Hepatocyte (in vitro differentiated cells): ENCODE measurements around the gene SERINC1. TPM values are rescaled to one million over a fixed set of nuclear protein-coding genes. Genes with fewer than 3 reads are reported as not detected.

Experiments
- DNase-seq: peaks from one replicate; pipeline ENCODE4 v3.0.0-alpha.2; 2016; ENCODE audit warnings: low spot score
- H2AFZ ChIP-seq: fragments of 200-600 bp; sonication (generic); 2 replicates; pipeline ENCODE4 v1.6.0; 2016; ENCODE audit warnings: antibody characterized with exemption, mild to moderate bottlenecking
- H3K27ac ChIP-seq: fragments of 200-600 bp; sonication (generic); 2 replicates; pipeline ENCODE4 v1.5.1; 2016; ENCODE audit warnings: mild to moderate bottlenecking
- H3K27me3 ChIP-seq: fragments of 200-600 bp; sonication (generic); 2 replicates; pipeline ENCODE4 v1.6.1; 2016
- H3K36me3 ChIP-seq: fragments of 200-600 bp; sonication (generic); replicated peaks from 2 replicates; pipeline ENCODE4 v1.5.1; 2016; ENCODE audit warnings: low read depth; ENCODE audit not compliant: insufficient read depth
- H3K4me1 ChIP-seq: fragments of 200-600 bp; sonication (generic); 2 replicates; pipeline ENCODE4 v1.5.1; 2016; ENCODE audit warnings: mild to moderate bottlenecking, moderate library complexity; ENCODE audit not compliant: insufficient read depth
- H3K4me2 ChIP-seq: fragments of 200-600 bp; sonication (generic); 2 replicates; pipeline ENCODE4 v1.6.0; 2016
- H3K4me3 ChIP-seq: fragments of 200-600 bp; sonication (generic); 2 replicates; pipeline ENCODE4 v1.5.1; 2016; ENCODE audit warnings: mild to moderate bottlenecking
- H3K79me2 ChIP-seq: fragments of 200-600 bp; sonication (generic); 2 replicates; pipeline ENCODE4 v1.6.0; 2017; ENCODE audit warnings: mild to moderate bottlenecking
- H3K9me2 ChIP-seq: fragments of 200-600 bp; sonication (generic); replicated peaks from 2 replicates; pipeline ENCODE4 v1.6.0; 2017; ENCODE audit warnings: mild to moderate bottlenecking; ENCODE audit not compliant: insufficient read depth
- H3K9me3 ChIP-seq: fragments of 200-600 bp; sonication (generic); 2 replicates; pipeline ENCODE4 v1.5.1; 2016; ENCODE audit warnings: low read depth, mild to moderate bottlenecking
- H4K20me1 ChIP-seq: fragments of 200-600 bp; sonication (generic); 2 replicates; pipeline ENCODE4 v1.6.0; 2016; ENCODE audit warnings: mild to moderate bottlenecking; ENCODE audit not compliant: insufficient read depth, poor library complexity, severe bottlenecking
- EZH2 ChIP-seq: fragments of 200-600 bp; sonication (generic); IDR thresholded peaks from 2 replicates; pipeline ENCODE4 v1.6.1; 2016; ENCODE audit warnings: antibody characterized with exemption, mild to moderate bottlenecking, borderline replicate concordance
- EZH2phosphoT487 ChIP-seq: fragments of 200-600 bp; sonication (generic); IDR thresholded peaks from one replicate; pipeline ENCODE4 v1.6.1; 2018; ENCODE audit warnings: antibody characterized with exemption, mild to moderate bottlenecking, low read depth, moderate library complexity; ENCODE audit not compliant: unreplicated experiment, severe bottlenecking
- whole genome bisulfite sequencing: methylation state at CpG from one replicate; pipeline ENCODE4 v1.1.6; 2016; ENCODE audit warnings: low lambda C conversion rate; ENCODE audit errors: missing lambda C conversion rate; 5-methylcytosine and 5-hydroxymethylcytosine counted together
- polyA plus RNA-seq: library from polyadenylated mRNA; unstranded; fragments of >200 nt; fragmentation: Nextera tagmentation; extraction: Ambion mirVana; gene quantifications from 2 replicates; pipeline ENCODE4 v1.2.1, GENCODE V29; 2016
- total RNA-seq: library from RNA; depleted of rRNA; stranded (reverse); fragments of >200 nt; gene quantifications from 2 replicates; pipeline ENCODE4 v1.2.3, GENCODE V29; 2014
- TF ChIP-seq, protein P1 (sequence below): fragments of 200-600 bp; sonication (generic); IDR thresholded peaks from 2 replicates; pipeline ENCODE4 v1.5.1; 2016; ENCODE audit warnings: antibody characterized with exemption, mild to moderate bottlenecking; ENCODE audit not compliant: poor library complexity

Gene SERINC1
- total and polyA plus RNA-seq, 2 experiments from 2014 or later, result 165 to 240 TPM

DNA sequence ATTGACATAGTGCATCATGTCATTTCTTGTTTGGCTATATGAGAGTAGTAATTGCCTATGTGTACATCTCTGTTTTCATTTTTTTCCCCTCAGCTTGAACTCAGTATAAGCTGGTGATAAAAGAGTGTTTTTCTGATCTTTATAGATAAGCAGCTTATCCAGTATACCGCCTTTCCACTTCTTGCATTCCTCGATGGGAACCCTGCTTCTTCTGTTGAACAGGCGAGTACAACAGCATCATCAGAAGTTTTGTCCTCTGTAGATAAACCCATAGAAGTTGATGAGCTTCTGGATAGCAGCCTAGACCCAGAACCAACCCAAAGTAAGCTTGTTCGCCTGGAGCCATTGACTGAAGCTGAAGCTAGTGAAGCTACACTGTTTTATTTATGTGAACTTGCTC is 39.8 kb downstream of the SERINC1 start:
- no peaks in the 10 kb centered on the region for H3K36me3 ChIP-seq
- TF ChIP-seq EZH2phosphoT487 (no peak), EZH2 (no peak)
- TF ChIP-seq, protein P1, sequence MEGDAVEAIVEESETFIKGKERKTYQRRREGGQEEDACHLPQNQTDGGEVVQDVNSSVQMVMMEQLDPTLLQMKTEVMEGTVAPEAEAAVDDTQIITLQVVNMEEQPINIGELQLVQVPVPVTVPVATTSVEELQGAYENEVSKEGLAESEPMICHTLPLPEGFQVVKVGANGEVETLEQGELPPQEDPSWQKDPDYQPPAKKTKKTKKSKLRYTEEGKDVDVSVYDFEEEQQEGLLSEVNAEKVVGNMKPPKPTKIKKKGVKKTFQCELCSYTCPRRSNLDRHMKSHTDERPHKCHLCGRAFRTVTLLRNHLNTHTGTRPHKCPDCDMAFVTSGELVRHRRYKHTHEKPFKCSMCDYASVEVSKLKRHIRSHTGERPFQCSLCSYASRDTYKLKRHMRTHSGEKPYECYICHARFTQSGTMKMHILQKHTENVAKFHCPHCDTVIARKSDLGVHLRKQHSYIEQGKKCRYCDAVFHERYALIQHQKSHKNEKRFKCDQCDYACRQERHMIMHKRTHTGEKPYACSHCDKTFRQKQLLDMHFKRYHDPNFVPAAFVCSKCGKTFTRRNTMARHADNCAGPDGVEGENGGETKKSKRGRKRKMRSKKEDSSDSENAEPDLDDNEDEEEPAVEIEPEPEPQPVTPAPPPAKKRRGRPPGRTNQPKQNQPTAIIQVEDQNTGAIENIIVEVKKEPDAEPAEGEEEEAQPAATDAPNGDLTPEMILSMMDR, result no peak

DNA sequence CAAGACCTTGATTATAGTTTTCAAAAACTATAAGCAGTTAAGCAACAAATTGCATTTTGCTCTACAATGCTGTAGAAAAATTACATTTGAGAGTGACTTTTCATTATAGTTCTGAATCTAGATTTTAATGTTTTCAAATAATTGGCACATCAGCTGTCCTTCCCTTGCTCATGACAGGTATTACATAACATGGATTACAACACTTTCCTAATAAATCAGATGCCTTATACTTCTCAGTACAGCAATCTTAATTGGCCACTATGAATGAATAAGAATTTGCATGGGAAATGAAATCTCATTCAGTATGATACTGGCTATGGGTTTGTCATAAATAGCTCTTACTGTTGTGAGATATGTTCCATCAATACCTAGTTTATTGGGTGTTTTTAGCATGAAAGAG is 42.3 kb downstream of the SERINC1 start:
- Histone ChIP-seq H2AFZ (no peak overlapping the region), H4K20me1 (no peaks in the 10 kb centered on the region), H3K4me3 (no peak overlapping the region), H3K27ac (no peak overlapping the region), H3K9me3 (no peaks in the 10 kb centered on the region), H3K4me2 (no peak overlapping the region), H3K4me1 (no peaks in the 10 kb centered on the region), H3K79me2 (peaks cover 5% of the 10 kb centered on the region), H3K9me2 (no peaks in the 10 kb centered on the region), H3K27me3 (no peaks in the 10 kb centered on the region), H3K36me3 (no peaks in the 10 kb centered on the region)
- TF ChIP-seq EZH2, result no peak
- no peak for TF ChIP-seq EZH2phosphoT487
- TF ChIP-seq, protein P1, result no peak
- DNase-seq, result no peak

More for the DNA sequence above, 39.8 kb downstream of the SERINC1 start:
- Histone ChIP-seq H3K9me2 (no peaks in the 10 kb centered on the region), H3K4me3 (no peak overlapping the region), H2AFZ (no peak overlapping the region), H3K27me3 (no peaks in the 10 kb centered on the region), H3K79me2 (peaks cover 5% of the 10 kb centered on the region), H3K27ac (no peak overlapping the region), H4K20me1 (no peaks in the 10 kb centered on the region), H3K9me3 (no peaks in the 10 kb centered on the region), H3K4me2 (no peak overlapping the region), H3K4me1 (no peaks in the 10 kb centered on the region)
- WGBS, result 84% methylated on average over 4 of the region's 4 CpGs
- no peak for DNase-seq

DNA sequence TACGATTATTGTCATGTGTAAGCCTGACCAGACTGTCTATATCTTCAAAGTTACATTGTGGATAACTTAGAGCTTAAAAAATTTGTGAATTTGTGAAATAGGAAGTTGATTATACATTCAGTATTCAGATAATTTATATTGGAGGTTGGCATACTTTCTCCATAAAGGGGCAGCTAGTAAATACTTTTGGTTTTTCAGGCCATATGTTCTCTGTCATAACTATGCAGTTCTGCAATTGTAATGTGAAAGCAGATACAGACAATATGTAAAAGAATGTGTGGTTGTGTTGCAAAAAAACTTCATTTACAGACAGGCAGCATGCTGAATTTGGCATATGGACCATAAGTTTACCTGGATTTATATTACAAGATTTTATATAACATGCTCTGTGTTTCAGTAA is 42.8 kb downstream of the SERINC1 start:
- Histone ChIP-seq H3K9me2 (no peaks in the 10 kb centered on the region), H3K4me2 (no peak overlapping the region), H3K4me3 (no peak overlapping the region), H3K27ac (no peak overlapping the region), H3K9me3 (no peaks in the 10 kb centered on the region), H2AFZ (no peak overlapping the region), H3K36me3 (no peaks in the 10 kb centered on the region), H3K27me3 (no peaks in the 10 kb centered on the region), H4K20me1 (no peaks in the 10 kb centered on the region), H3K4me1 (no peaks in the 10 kb centered on the region), H3K79me2 (peaks cover 5% of the 10 kb centered on the region)
- DNase-seq, result no peak
- 94% methylated on average over 1 of the region's 1 CpG for WGBS
- TF ChIP-seq, protein P1, result no peak
- TF ChIP-seq EZH2, result no peak
- TF ChIP-seq EZH2phosphoT487, result no peak

DNA sequence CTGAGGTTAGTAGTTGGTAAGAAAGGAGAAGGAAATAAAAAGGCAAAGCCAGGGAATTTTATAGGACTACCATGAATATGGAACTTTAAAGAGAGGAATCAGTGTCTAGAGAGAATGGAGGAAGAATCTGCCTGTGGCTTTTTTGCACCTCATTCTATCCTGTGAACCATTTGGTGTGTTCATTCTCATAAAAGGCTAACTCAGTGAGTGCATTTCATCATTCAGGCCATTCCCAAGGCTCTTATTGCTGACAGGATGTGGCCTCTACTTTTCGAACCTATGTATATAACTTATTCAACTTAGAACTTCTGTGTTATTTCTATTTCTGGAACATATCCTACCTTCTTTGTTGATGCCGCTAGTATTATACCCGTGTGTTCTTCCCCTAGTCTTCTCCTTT is 45.0 kb downstream of the SERINC1 start:
- Histone ChIP-seq H3K4me2 (no peak overlapping the region), H2AFZ (no peak overlapping the region), H3K4me3 (no peak overlapping the region), H3K36me3 (no peaks in the 10 kb centered on the region), H3K79me2 (peaks cover 5% of the 10 kb centered on the region), H3K9me3 (no peaks in the 10 kb centered on the region), H4K20me1 (no peaks in the 10 kb centered on the region), H3K9me2 (no peaks in the 10 kb centered on the region), H3K27ac (no peak overlapping the region), H3K4me1 (no peaks in the 10 kb centered on the region), H3K27me3 (no peaks in the 10 kb centered on the region)
- TF ChIP-seq EZH2, result no peak
- TF ChIP-seq, protein P1, result no peak
- TF ChIP-seq EZH2phosphoT487, result no peak
- DNase-seq, result no peak
- 99% methylated on average over 3 of the region's 3 CpGs for WGBS
